IMR-90 (cell line): ENCODE data around the gene TRIP6. TPM values are rescaled to one million over a fixed set of nuclear protein-coding genes. Genes with fewer than 3 reads are reported as not detected.

ENCODE experiments used
- ATAC-seq: fragments of 200-7000 bp; cut with Tn5 transposase; 2 replicates; pipeline ENCODE4 v1.9.1; 2020; ENCODE audit warnings: low read depth, mild to moderate bottlenecking, moderate library complexity
- BruUV-seq: library from RNA; stranded (reverse); fragments of 400-500 nt; replicated peaks from 2 replicates; lab custom pipeline; 2021; lab: Mats Ljungman, UMichigan
- CTCF ChIA-PET: fragments of 300-600 bp; formaldehyde crosslinking; extraction: SDS; loops from one replicate; lab custom pipeline; 2021; ENCODE audit warnings: antibody characterized with exemption; lab: Yijun Ruan, JAX
- POLR2A ChIA-PET: fragments of 300-600 bp; sonication (Branson Sonifier 250); formaldehyde crosslinking; loops from one replicate; lab custom pipeline; 2022; ENCODE audit warnings: antibody characterized with exemption; ENCODE audit not compliant: unreplicated experiment; lab: Charles Lee
- DNase-seq: peaks from one replicate; pipeline ENCODE4 v3.0.0; 2013
- H2AFZ ChIP-seq: replicated peaks from 2 replicates; pipeline ENCODE3; 2013; ENCODE audit warnings: low read length, mild to moderate bottlenecking; ENCODE audit not compliant: poor library complexity
- H2AK5ac ChIP-seq: 2 replicates; pipeline ENCODE4 v1.6.1; 2013; ENCODE audit warnings: low read depth, low read length, inconsistent platforms
- H2AK9ac ChIP-seq: replicated peaks from 2 replicates; pipeline ENCODE3; 2013; ENCODE audit warnings: mild to moderate bottlenecking, low read depth, low read length, moderate library complexity; ENCODE audit not compliant: poor library complexity
- H2BK120ac ChIP-seq: 2 replicates; pipeline ENCODE4 v1.6.1; 2013; ENCODE audit warnings: low read depth, low read length, inconsistent platforms
- H2BK15ac ChIP-seq: 3 replicates; pipeline ENCODE4 v1.6.1; 2013; ENCODE audit warnings: low read depth, low read length, inconsistent platforms
- H2BK20ac ChIP-seq: 2 replicates; pipeline ENCODE4 v1.6.1; 2013; ENCODE audit warnings: low read depth, mild to moderate bottlenecking, inconsistent platforms, low read length, moderate library complexity
- H2BK5ac ChIP-seq: 2 replicates; pipeline ENCODE4 v1.6.1; 2013; ENCODE audit warnings: mild to moderate bottlenecking, low read depth, low read length, inconsistent platforms; ENCODE audit not compliant: poor library complexity, severe bottlenecking
- H3K14ac ChIP-seq: replicated peaks from 2 replicates; pipeline ENCODE4 v1.6.1; 2013; ENCODE audit warnings: low read depth, low read length, inconsistent platforms
- H3K18ac ChIP-seq: 2 replicates; pipeline ENCODE4 v1.6.1; 2013; ENCODE audit warnings: low read depth, low read length, control low read depth
- H3K23ac ChIP-seq: 2 replicates; pipeline ENCODE4 v1.6.1; 2013; ENCODE audit warnings: low read depth, low read length, inconsistent platforms
- H3K27ac ChIP-seq: 2 replicates; pipeline ENCODE4 v1.5.1; 2013; ENCODE audit warnings: mild to moderate bottlenecking, control low read depth, low read length; ENCODE audit not compliant: insufficient read depth
- H3K27me3 ChIP-seq: 2 replicates; pipeline ENCODE4 v1.6.1; 2013; ENCODE audit warnings: low read length; ENCODE audit not compliant: control insufficient read depth, insufficient read depth
- H3K36me3 ChIP-seq: 2 replicates; pipeline ENCODE4 v1.6.1; 2013; ENCODE audit warnings: low read length, mixed read lengths; ENCODE audit not compliant: control insufficient read depth, insufficient read depth
- H3K4ac ChIP-seq: 2 replicates; pipeline ENCODE4 v1.6.1; 2013; ENCODE audit warnings: low read depth, low read length, inconsistent platforms
- H3K4me1 ChIP-seq: 2 replicates; pipeline ENCODE4 v1.6.1; 2013; ENCODE audit warnings: low read length, mixed read lengths; ENCODE audit not compliant: control insufficient read depth, insufficient read depth
- H3K4me2 ChIP-seq: 2 replicates; pipeline ENCODE4 v1.6.1; 2013; ENCODE audit warnings: low read depth, mild to moderate bottlenecking, control low read depth, low read length, moderate library complexity
- H3K4me3 ChIP-seq: 2 replicates; pipeline ENCODE4 v1.5.1; 2013; ENCODE audit warnings: low read depth, mild to moderate bottlenecking, control low read depth, low read length, moderate library complexity; ENCODE audit not compliant: insufficient read depth
- H3K56ac ChIP-seq: 2 replicates; pipeline ENCODE4 v1.6.1; 2013; ENCODE audit warnings: low read length, inconsistent platforms; ENCODE audit not compliant: insufficient read depth; ENCODE audit errors: extremely low read depth
- H3K79me1 ChIP-seq, 2 experiments: 2 replicates each; pipeline ENCODE4 v1.6.1; 2013; ENCODE audit warnings: low read length in 2 of 2, inconsistent platforms in 1 of 2, low read depth in 1 of 2
- H3K9ac ChIP-seq: 2 replicates; pipeline ENCODE4 v1.6.1; 2013; ENCODE audit warnings: low read depth, low read length, control low read depth
- H3K9me1 ChIP-seq: 2 replicates; pipeline ENCODE4 v1.6.1; 2013; ENCODE audit warnings: low read length, inconsistent platforms; ENCODE audit not compliant: insufficient read depth
- H3K9me3 ChIP-seq: 2 replicates; pipeline ENCODE4 v1.6.1; 2013; ENCODE audit warnings: low read length; ENCODE audit not compliant: control insufficient read depth, insufficient read depth
- H4K20me1 ChIP-seq: 2 replicates; pipeline ENCODE4 v1.6.1; 2013; ENCODE audit warnings: low read length, inconsistent platforms; ENCODE audit not compliant: insufficient read depth
- H4K5ac ChIP-seq: 2 replicates; pipeline ENCODE4 v1.6.1; 2013; ENCODE audit warnings: mild to moderate bottlenecking, low read depth, low read length, control low read depth
- H4K8ac ChIP-seq, 2 experiments: 2 replicates each; pipeline ENCODE4 v1.6.1; 2013; ENCODE audit warnings: low read depth in 2 of 2, low read length in 2 of 2, control low read depth in 1 of 2, inconsistent platforms in 1 of 2
- H4K91ac ChIP-seq: 2 replicates; pipeline ENCODE4 v1.6.1; 2013; ENCODE audit warnings: low read depth, low read length, inconsistent platforms; ENCODE audit not compliant: insufficient read depth
- BHLHE40 ChIP-seq: fragments of 150-350 bp; IDR thresholded peaks from 2 replicates; pipeline ENCODE4 v1.6.1; 2016; ENCODE audit warnings: mild to moderate bottlenecking, low read depth, low read length
- CHD1 ChIP-seq: IDR thresholded peaks from 2 replicates; pipeline ENCODE4 v1.6.1; 2012; ENCODE audit warnings: low read depth, low read length, improper control_type of control experiment
- CTCF ChIP-seq: conservative IDR thresholded peaks from 2 replicates; pipeline ENCODE4 v1.5.1; 2012; ENCODE audit warnings: mild to moderate bottlenecking, low read depth, low read length, improper control_type of control experiment
- ELK1 ChIP-seq: fragments of 150-350 bp; IDR thresholded peaks from 2 replicates; pipeline ENCODE4 v1.6.1; 2016; ENCODE audit warnings: low read depth, mild to moderate bottlenecking, low read length, moderate library complexity, borderline replicate concordance
- FOS ChIP-seq: fragments of 150-350 bp; IDR thresholded peaks from 2 replicates; pipeline ENCODE4 v1.6.1; 2016; ENCODE audit warnings: low read depth, low read length
- MXI1 ChIP-seq: IDR thresholded peaks from 2 replicates; pipeline ENCODE4 v1.6.1; 2012; ENCODE audit warnings: low read depth, mild to moderate bottlenecking, low read length, moderate library complexity, borderline replicate concordance
- POLR2A ChIP-seq: IDR thresholded peaks from 2 replicates; pipeline ENCODE4 v1.6.1; 2012; ENCODE audit warnings: mild to moderate bottlenecking, low read depth, low read length
- RAD21 ChIP-seq: IDR thresholded peaks from 2 replicates; pipeline ENCODE4 v1.6.1; 2012; ENCODE audit warnings: low read length, improper control_type of control experiment
- WGBS, 2 experiments: methylation state at CpG; one replicate each; pipeline versions ENCODE4 v1.1.5 to v1.1.7; 2013; ENCODE audit warnings: missing lambda C conversion rate in 2 of 2; ENCODE audit not compliant: insufficient read length in 1 of 2; ENCODE audit errors: extremely low coverage in 2 of 2; 5-methylcytosine and 5-hydroxymethylcytosine counted together
- dilution Hi-C: fragments of 300-500 bp; cut with HindIII; formaldehyde crosslinking; loops from one replicate; pipeline ENCODE4 v1.14.3; 2018; ENCODE audit warnings: low sequenced_read_pairs; ENCODE audit not compliant: unreplicated experiment
- in situ Hi-C: fragments of 300-500 bp; cut with MboI; formaldehyde crosslinking; loops from 3 replicates; pipeline ENCODE4 v1.14.3; 2019; ENCODE audit warnings: low sequenced_read_pairs, inconsistent platforms, mixed read lengths
- intact Hi-C: fragments of 100-400 bp; cut with micrococcal nuclease; formaldehyde crosslinking; loops from 2 replicates; pipeline ENCODE4 v1.10.0; 2022
- polyA plus RNA-seq, 3 experiments: library from polyadenylated mRNA; depleted of rRNA; stranded (reverse); fragments of >200 nt; gene quantifications; 2 replicates each; pipeline ENCODE4 v1.2.3, GENCODE V29; 2012; ENCODE audit warnings: low replicate concordance in 1 of 3
- total RNA-seq: library from RNA; depleted of rRNA; stranded (reverse); fragments of >200 nt; gene quantifications from 2 replicates; pipeline ENCODE4 v1.2.3, GENCODE V29; 2012

The TRIP6 gene
- total and polyA plus RNA-seq, 2 of the 4 experiments (the other 2 are of a cell fraction) = 36.4 to 72.3 TPM

GRCh38 chr7:100854146-100854895, 12.9 kb upstream of the TRIP6 start:
- Histone ChIP-seq H4K5ac (no peak overlapping the region), H2BK15ac (no peak overlapping the region), H4K20me1 (no peaks in the 10 kb centered on the region; the same call in none of the 2 replicates), H2BK120ac (no peak overlapping the region), H3K9me3 (no peaks in the 10 kb centered on the region), H2BK5ac (no peak overlapping the region), H4K91ac (no peak overlapping the region), H3K4ac (no peak overlapping the region), H3K4me2 (no peak overlapping the region), H4K8ac (no peak overlapping the region), H2AK5ac (no peak overlapping the region), H3K18ac (no peak overlapping the region), H2BK20ac (no peak overlapping the region), H2AFZ (no peak overlapping the region), H3K9me1 (no peaks in the 10 kb centered on the region), H3K4me1 (no peaks in the 10 kb centered on the region), H3K14ac (no peak overlapping the region), H2AK9ac (peak overlapping the region; percentile 61), H3K27ac (no peak overlapping the region), H3K9ac (no peak overlapping the region), H3K56ac (no peak overlapping the region), H3K79me1 (peaks cover 8 to 17% of the 10 kb centered on the region in 2 experiments), H3K4me3 (no peak overlapping the region), H3K27me3 (no peaks in the 10 kb centered on the region), H3K23ac (no peak overlapping the region), H3K36me3 (peaks cover 8% of the 10 kb centered on the region; the same call in 1 of the 2 replicates)
- ChIA-PET POLR2A (interaction anchor here (0.6 kb wide), 1 partner anchor 305 kb away, joined by 4 read pairs; no protein-coding TSS in a partner anchor), CTCF (no interaction called here)
- WGBS, 2 experiments = 83% methylated on average over 3 of the region's 14 CpGs; no CpG with 5 or more reads in 1 of the 2 experiments
- dilution Hi-C loops = no loop called here
- in situ Hi-C loops = loop anchor here (25.0 kb wide), 2 partner anchors 267 to 392 kb away; partner anchors contain the start of genes FBXO24, LRCH4 and SPACDR
- intact Hi-C loops = loop anchor here (5.0 kb wide), 2 partner anchors 52 to 242 kb away; partner anchors contain the start of gene MOSPD3
- TF ChIP-seq CHD1 = no peak
- TF ChIP-seq CTCF = no peak
- no peak for TF ChIP-seq ELK1
- no peak for TF ChIP-seq RAD21
- TF ChIP-seq MXI1 = no peak
- no peak for TF ChIP-seq BHLHE40
- no peak for TF ChIP-seq FOS
- no peak for TF ChIP-seq POLR2A
- ATAC-seq (no peak), DNase-seq (no peak)
- BruUV-seq = no TSS peak
